Cardiac fibroblast (primary cell): Measurements from ENCODE around the gene ZDHHC3.
A peak's percentile ranks its signal among the peaks of the same experiment; 100 is the strongest.

Source experiments
- DNase-seq, 2 donors: peaks; one replicate each; pipeline versions ENCODE4 v3.0.0 to v3.0.0-alpha.2; 2010; ENCODE audit warnings: low read depth in 2 of 2
- H3K4me3 ChIP-seq, 2 donors: replicated peaks in 1 of 2; 1 replicate in 1 of 2; 2 replicates in 1 of 2; pipeline ENCODE4 v1.5.1; 2011; ENCODE audit warnings: low read depth in 2 of 2, low read length in 2 of 2, mild to moderate bottlenecking in 2 of 2, moderate library complexity in 1 of 2
- CTCF ChIP-seq: IDR thresholded peaks from one replicate; pipeline ENCODE4 v1.5.1; 2011; ENCODE audit warnings: low read depth, mild to moderate bottlenecking, low read length, inconsistent platforms

Gene ZDHHC3

GRCh38 chr3:44968447-44968858 lies 7.5 kb downstream of the ZDHHC3 start:
- no peak overlapping the region for H3K4me3 ChIP-seq
- DNase-seq = no peak
- no peak for TF ChIP-seq CTCF

GRCh38 chr3:44966795-44967278 lies 9.1 kb downstream of the ZDHHC3 start:
- TF ChIP-seq CTCF = no peak
- no peak overlapping the region for H3K4me3 ChIP-seq
- peak in 1 of 2 donors; percentile 32 for DNase-seq

- DNase-seq = no peak
- no peak for TF ChIP-seq CTCF
- H3K4me3 ChIP-seq = no peak overlapping the region
Observed at GRCh38 chr3:44965165-44965564, 10.8 kb downstream of the ZDHHC3 start.

- no peak for TF ChIP-seq CTCF
- no peak for DNase-seq
- H3K4me3 ChIP-seq = no peak overlapping the region
Observed at GRCh38 chr3:44963571-44964325, 12.2 kb downstream of the ZDHHC3 start.

GRCh38 chr3:44962621-44963393 lies 13.2 kb downstream of the ZDHHC3 start:
- H3K4me3 ChIP-seq = no peak overlapping the region
- DNase-seq = no peak
- TF ChIP-seq CTCF = no peak

GRCh38 chr3:44961888-44962287 lies 14.1 kb downstream of the ZDHHC3 start:
- no peak for TF ChIP-seq CTCF
- DNase-seq = no peak
- H3K4me3 ChIP-seq = no peak overlapping the region
